Endothelial cell of umbilical vein (primary cell): Measurements from ENCODE around the gene VPS35L.

Source experiments
- JUN ChIP-seq: IDR thresholded peaks from 2 replicates; pipeline ENCODE4 v1.6.1; 2011; ENCODE audit warnings: borderline replicate concordance, low read depth; ENCODE audit not compliant: insufficient read length, insufficient read depth
- MYC ChIP-seq: IDR thresholded peaks from one replicate; pipeline ENCODE4 v1.6.1; 2011; ENCODE audit warnings: mild to moderate bottlenecking, low read depth, low read length
- POLR2A ChIP-seq: IDR thresholded peaks from 2 replicates; pipeline ENCODE4 v1.6.1; 2012; ENCODE audit warnings: low read depth, mild to moderate bottlenecking, control low read depth, low read length
- POLR2AphosphoS5 ChIP-seq: IDR thresholded peaks from 2 replicates; pipeline ENCODE4 v1.6.1; 2012; ENCODE audit warnings: low read depth, mild to moderate bottlenecking, control low read depth, low read length, moderate library complexity; ENCODE audit not compliant: insufficient read depth
- TF ChIP-seq, protein P1 (sequence below), 2 donors: IDR thresholded peaks; 1 replicate in 1 of 2; 2 replicates in 1 of 2; pipeline ENCODE4 v1.5.1; 2011; ENCODE audit warnings: low read length in 2 of 2, mild to moderate bottlenecking in 2 of 2, moderate library complexity in 2 of 2, control low read depth in 1 of 2, inconsistent platforms in 1 of 2, low read depth in 1 of 2; ENCODE audit not compliant: insufficient read depth in 1 of 2; ENCODE audit errors: extremely low read depth in 1 of 2

DNA sequence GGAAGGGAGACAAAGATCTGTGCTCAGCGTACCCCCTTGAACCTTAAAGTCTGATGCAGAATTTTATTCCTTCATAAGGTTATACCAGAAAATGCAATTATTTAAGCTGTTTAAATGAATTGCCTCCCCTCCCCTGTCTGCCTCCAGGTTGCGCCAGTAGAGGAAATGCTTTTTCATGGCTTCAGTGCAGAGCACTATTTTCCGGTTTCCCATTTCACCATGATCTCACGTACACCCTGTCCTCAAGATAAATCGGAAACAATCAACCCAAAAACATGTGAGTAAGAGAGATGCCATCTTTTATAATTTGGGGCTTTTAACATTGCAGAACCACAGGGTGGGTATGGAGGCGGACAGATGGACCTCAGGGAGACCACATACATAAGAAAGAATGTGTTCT lies 178.0 kb downstream of the VPS35L start:
- TF ChIP-seq MYC: no peak
- TF ChIP-seq, protein P1, sequence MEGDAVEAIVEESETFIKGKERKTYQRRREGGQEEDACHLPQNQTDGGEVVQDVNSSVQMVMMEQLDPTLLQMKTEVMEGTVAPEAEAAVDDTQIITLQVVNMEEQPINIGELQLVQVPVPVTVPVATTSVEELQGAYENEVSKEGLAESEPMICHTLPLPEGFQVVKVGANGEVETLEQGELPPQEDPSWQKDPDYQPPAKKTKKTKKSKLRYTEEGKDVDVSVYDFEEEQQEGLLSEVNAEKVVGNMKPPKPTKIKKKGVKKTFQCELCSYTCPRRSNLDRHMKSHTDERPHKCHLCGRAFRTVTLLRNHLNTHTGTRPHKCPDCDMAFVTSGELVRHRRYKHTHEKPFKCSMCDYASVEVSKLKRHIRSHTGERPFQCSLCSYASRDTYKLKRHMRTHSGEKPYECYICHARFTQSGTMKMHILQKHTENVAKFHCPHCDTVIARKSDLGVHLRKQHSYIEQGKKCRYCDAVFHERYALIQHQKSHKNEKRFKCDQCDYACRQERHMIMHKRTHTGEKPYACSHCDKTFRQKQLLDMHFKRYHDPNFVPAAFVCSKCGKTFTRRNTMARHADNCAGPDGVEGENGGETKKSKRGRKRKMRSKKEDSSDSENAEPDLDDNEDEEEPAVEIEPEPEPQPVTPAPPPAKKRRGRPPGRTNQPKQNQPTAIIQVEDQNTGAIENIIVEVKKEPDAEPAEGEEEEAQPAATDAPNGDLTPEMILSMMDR (IDR thresholded peaks at IDR 0.05; ENCODE audit: extremely low read depth in 1 of 2, insufficient read depth in 1 of 2, low read depth in 1 of 2, low read length in 2 of 2): no peak
- TF ChIP-seq POLR2A: no peak
- TF ChIP-seq POLR2AphosphoS5: no peak
- no peak for TF ChIP-seq JUN
